SJSA1 (cell line): Measurements from ENCODE around the gene TRPV2. TPM values are rescaled to one million over a fixed set of nuclear protein-coding genes. Genes with fewer than 3 reads are reported as not detected.
A peak's percentile ranks its signal among the peaks of the same experiment; 100 is the strongest.
"Not testable (repeated sequence)": the region's sequence is repeated elsewhere in the genome, so short reads cannot be mapped to it uniquely, and the experiment has no call there.

Experiments used
- DNase-seq, 2 experiments: peaks; one replicate each; pipeline ENCODE4 v3.0.0-alpha.2; 2015 to 2020; ENCODE audit warnings: low spot score in 2 of 2, low read depth in 1 of 2
- H3K27ac ChIP-seq: fragments of 250-450 bp; sonication (Bioruptor Pico); 2 replicates; pipeline ENCODE4 v1.5.1; 2020; ENCODE audit warnings: mild to moderate bottlenecking, moderate library complexity
- H3K27me3 ChIP-seq: fragments of 250-450 bp; sonication (Bioruptor Pico); replicated peaks from 2 replicates; pipeline ENCODE4 v1.5.1; 2020; ENCODE audit warnings: mild to moderate bottlenecking, moderate library complexity
- H3K36me3 ChIP-seq: fragments of 250-450 bp; sonication (Bioruptor Pico); 2 replicates; pipeline ENCODE4 v1.5.1; 2020; ENCODE audit warnings: mild to moderate bottlenecking
- H3K4me1 ChIP-seq: fragments of 250-450 bp; sonication (Bioruptor Pico); replicated peaks from 2 replicates; pipeline ENCODE4 v1.6.1; 2021; ENCODE audit warnings: mild to moderate bottlenecking
- H3K4me3 ChIP-seq: fragments of 250-450 bp; sonication (Bioruptor Pico); 2 replicates; pipeline ENCODE4 v1.5.1; 2020; ENCODE audit warnings: mild to moderate bottlenecking
- H3K9me3 ChIP-seq: fragments of 250-450 bp; sonication (Bioruptor Pico); replicated peaks from 2 replicates; pipeline ENCODE4 v1.5.1; 2020; ENCODE audit warnings: mild to moderate bottlenecking
- total RNA-seq: library from RNA; depleted of rRNA; stranded (reverse); fragments of >200 nt; shearing (Covaris generic); gene quantifications from 2 replicates; pipeline ENCODE4 v1.2.3, GENCODE V29; 2014

Gene TRPV2
- total RNA-seq, 1 experiment from 2014 or later, result 0.47 TPM

GRCh38 chr17:16447676-16448075 lies 32.3 kb downstream of the TRPV2 start:
- no peak overlapping the region for H3K27ac ChIP-seq
- H3K36me3 ChIP-seq, result peaks cover 78% of the 10 kb centered on the region
- H3K27me3 ChIP-seq, result no peaks in the 10 kb centered on the region
- H3K4me1 ChIP-seq, result peaks cover 24% of the 10 kb centered on the region
- no peak overlapping the region for H3K4me3 ChIP-seq
- no peak for DNase-seq
- H3K9me3 ChIP-seq, result no peaks in the 10 kb centered on the region

DNA sequence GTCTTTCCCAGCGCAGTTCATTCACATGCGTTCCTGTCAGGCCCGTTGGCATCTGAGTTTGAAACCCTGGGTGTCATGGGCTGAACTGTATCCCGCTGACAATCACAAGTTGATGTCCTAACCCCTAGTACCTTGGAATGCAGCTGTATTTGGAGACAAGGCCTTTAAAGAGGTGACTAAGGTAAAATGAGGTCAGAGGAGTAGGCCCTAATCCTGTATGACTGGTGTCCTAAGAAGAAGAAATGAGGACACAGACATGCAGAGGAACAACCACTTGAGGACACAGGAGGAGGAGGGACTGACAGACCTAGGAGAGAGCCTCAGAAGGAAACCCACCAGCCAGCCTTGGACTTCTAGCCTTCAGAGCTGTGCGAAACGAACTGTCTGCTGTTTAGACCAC lies 33.1 kb downstream of the TRPV2 start:
- H3K4me1 ChIP-seq, result peaks cover 28% of the 10 kb centered on the region
- H3K27ac ChIP-seq, result no peak overlapping the region
- H3K36me3 ChIP-seq, result peaks cover 70% of the 10 kb centered on the region
- H3K9me3 ChIP-seq, result no peaks in the 10 kb centered on the region
- H3K4me3 ChIP-seq, result no peak overlapping the region
- no peaks in the 10 kb centered on the region for H3K27me3 ChIP-seq
- no peak for DNase-seq

DNA sequence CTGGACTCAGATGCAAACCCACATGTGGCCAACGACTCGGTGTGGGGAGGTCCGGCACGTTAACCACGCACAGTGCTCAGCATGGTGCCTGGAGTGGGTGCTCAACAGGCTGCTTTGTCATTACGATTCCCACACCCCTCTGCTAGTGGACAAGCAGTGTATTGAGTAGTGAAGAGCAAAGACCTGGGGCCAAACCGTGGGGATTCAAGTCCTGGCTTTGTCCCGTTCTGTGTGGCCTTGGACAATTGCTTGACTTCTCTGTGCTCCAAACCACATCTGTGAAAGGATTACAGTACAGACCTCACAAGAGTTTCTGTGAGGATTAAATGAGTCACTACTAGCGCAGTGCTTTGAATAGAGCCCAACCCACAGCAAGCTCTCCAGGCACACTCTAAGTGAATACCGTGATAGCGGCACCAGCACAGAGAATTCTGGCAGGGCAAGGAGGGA lies 33.8 kb downstream of the TRPV2 start:
- peaks cover 67% of the 10 kb centered on the region for H3K36me3 ChIP-seq
- peak in 1 of 2 experiments; percentile 24 for DNase-seq
- H3K4me1 ChIP-seq, result peaks cover 22% of the 10 kb centered on the region
- no peaks in the 10 kb centered on the region for H3K27me3 ChIP-seq
- H3K4me3 ChIP-seq, result no peak overlapping the region
- H3K27ac ChIP-seq, result 0 out of 2 replicates have a peak overlapping the region, but pooled peaks have one; percentile 17
- H3K9me3 ChIP-seq, result no peaks in the 10 kb centered on the region

DNA sequence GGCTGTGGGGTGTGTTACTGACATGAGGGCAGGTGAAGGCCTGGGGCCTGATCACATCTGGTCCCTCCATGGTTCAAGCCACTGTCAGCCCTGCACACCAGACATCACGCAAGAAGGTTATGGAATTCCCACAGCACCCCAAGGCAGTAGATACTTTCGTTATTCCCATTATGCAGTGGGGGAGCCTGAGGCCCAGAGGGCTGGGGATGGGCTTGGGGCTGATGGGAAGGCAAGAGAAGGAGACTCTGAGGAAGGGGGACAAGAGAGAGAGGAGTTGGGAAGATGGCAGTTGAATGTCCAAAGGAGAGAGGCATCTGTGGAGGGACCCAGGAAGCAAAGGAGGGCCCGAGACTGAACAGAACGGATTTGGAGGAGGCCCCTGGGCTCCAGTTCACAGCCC lies 34.7 kb downstream of the TRPV2 start:
- H3K9me3 ChIP-seq, result no peaks in the 10 kb centered on the region
- peaks cover 22% of the 10 kb centered on the region for H3K4me1 ChIP-seq
- H3K27me3 ChIP-seq, result no peaks in the 10 kb centered on the region
- no peak overlapping the region for H3K27ac ChIP-seq
- DNase-seq, result no peak
- peaks cover 63% of the 10 kb centered on the region for H3K36me3 ChIP-seq
- H3K4me3 ChIP-seq, result no peak overlapping the region

GRCh38 chr17:16452268-16452667 lies 36.9 kb downstream of the TRPV2 start:
- H3K9me3 ChIP-seq, H3K4me3 ChIP-seq, H3K27ac ChIP-seq, H3K27me3 ChIP-seq, DNase-seq: not testable (repeated sequence)
- peaks cover 42% of the 10 kb centered on the region for H3K36me3 ChIP-seq
- H3K4me1 ChIP-seq, result peaks cover 22% of the 10 kb centered on the region

- peaks cover 17% of the 10 kb centered on the region for H3K4me1 ChIP-seq
- H3K27me3 ChIP-seq, result no peaks in the 10 kb centered on the region
- DNase-seq, result no peak
- no peaks in the 10 kb centered on the region for H3K9me3 ChIP-seq
- no peak overlapping the region for H3K27ac ChIP-seq
- H3K36me3 ChIP-seq, result peaks cover 32% of the 10 kb centered on the region
- no peak overlapping the region for H3K4me3 ChIP-seq
Measured at GRCh38 chr17:16453493-16453851, 38.1 kb downstream of the TRPV2 start.

DNA sequence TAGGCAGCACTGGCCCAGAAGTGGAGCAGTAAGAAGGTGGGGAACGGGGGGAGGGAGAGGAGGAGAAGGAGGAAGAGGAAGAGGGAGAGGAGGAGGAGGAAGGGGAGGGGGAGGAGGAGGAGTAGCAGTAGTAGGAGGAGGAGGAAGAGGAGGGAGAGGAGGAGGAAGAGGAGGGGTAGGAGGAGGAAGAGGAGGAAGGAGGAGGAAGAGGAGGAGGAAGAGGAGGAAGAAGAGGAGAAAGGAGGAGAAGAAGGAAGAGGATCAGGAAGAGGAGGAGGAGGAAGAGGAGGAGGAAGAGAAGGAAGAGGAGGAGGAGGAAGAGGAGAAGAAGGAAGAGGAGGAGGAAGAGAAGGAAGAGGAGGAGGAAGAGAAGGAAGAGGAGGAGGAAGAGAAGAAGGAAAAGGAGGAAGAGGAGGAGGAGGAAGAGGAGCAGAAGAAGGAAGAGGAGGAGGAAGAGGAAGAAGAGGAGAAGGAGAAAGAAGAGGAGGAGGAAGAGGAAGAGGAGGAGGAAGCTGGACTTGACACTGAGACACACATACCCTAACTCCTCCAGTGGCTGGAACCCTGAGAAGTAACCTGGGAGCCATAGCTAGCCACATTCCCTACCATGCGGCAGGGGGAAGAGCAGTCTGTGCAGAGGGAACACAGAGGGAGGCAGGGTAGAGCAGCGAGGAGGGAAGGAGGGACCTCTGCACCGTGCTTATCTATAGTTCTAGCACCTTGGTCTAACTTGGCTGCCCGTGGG lies 40.8 kb downstream of the TRPV2 start:
- DNase-seq, result no peak
- H3K27ac ChIP-seq, result no peak overlapping the region
- H3K4me1 ChIP-seq, result peaks cover 6% of the 10 kb centered on the region; the same call in 1 of the 2 replicates
- peaks cover 11% of the 10 kb centered on the region; the same call in 1 of the 2 replicates for H3K36me3 ChIP-seq
- no peak overlapping the region for H3K4me3 ChIP-seq
- H3K9me3 ChIP-seq, result no peaks in the 10 kb centered on the region
- no peaks in the 10 kb centered on the region for H3K27me3 ChIP-seq

DNA sequence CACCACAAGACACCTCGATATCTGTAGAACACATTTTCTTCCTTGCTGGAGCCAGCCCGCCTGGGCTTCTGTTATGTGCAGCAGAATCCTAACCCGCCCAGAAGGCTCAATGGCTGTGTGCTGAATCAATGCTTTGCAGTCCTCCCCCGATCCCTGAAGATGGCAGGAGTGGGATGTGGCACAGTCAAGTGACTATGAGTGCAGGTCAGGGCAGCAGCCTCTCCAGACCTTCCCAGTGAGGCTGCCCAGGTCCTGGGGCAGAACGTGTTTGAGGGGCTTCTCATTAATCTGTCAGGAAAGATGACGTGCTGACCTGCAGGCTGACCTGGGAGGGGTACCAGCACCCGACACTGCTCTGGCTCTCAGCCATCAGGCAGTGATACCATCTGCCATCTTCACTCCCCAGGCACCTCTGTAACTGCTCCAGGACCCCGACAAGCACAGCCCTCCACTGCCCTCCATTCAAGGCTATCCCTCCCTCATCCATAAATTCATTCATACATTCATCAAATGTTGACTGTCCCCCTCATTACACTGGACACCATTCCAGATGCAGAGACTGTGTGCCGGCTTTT lies 41.5 kb downstream of the TRPV2 start:
- Histone ChIP-seq H3K4me3 (no peak overlapping the region), H3K27me3 (no peaks in the 10 kb centered on the region)
- DNase-seq, result no peak

DNA sequence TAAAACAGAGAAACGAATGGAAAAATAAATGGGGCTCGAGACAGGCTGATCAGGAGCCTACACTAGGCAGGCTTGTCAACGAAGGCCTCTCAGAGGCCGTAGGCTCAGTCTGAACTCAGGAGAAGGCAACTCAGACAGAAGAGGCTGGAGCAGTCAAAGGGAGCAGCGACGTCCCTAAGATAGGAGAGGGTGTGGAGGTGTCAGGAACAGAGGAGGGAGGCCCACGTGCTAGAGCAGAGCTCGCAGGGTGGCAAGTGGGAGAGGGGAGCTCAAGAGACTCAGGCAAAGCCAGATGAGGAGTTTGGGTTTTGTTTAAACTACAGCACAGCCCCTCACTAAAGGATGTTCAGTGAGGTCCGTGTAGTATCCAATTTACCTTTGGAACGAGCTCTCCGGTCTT lies 43.9 kb downstream of the TRPV2 start:
- no peaks in the 10 kb centered on the region for H3K9me3 ChIP-seq
- H3K4me1 ChIP-seq, result no peaks in the 10 kb centered on the region
- H3K4me3 ChIP-seq, result no peak overlapping the region
- no peak for DNase-seq
- peaks cover 20% of the 10 kb centered on the region for H3K36me3 ChIP-seq
- no peaks in the 10 kb centered on the region for H3K27me3 ChIP-seq
- no peak overlapping the region for H3K27ac ChIP-seq

More for the DNA sequence above, 41.5 kb downstream of the TRPV2 start:
- Histone ChIP-seq H3K36me3 (peaks cover 10% of the 10 kb centered on the region; the same call in 1 of the 2 replicates), H3K4me1 (peaks cover 6% of the 10 kb centered on the region; the same call in 1 of the 2 replicates), H3K27ac (no peak overlapping the region), H3K9me3 (no peaks in the 10 kb centered on the region)

GRCh38 chr17:16459855-16460550 lies 44.6 kb downstream of the TRPV2 start:
- Histone ChIP-seq H3K27ac (no peak overlapping the region), H3K9me3 (no peaks in the 10 kb centered on the region), H3K36me3 (peaks cover 20% of the 10 kb centered on the region), H3K4me3 (no peak overlapping the region), H3K4me1 (no peaks in the 10 kb centered on the region), H3K27me3 (no peaks in the 10 kb centered on the region)
- DNase-seq, result no peak

DNA sequence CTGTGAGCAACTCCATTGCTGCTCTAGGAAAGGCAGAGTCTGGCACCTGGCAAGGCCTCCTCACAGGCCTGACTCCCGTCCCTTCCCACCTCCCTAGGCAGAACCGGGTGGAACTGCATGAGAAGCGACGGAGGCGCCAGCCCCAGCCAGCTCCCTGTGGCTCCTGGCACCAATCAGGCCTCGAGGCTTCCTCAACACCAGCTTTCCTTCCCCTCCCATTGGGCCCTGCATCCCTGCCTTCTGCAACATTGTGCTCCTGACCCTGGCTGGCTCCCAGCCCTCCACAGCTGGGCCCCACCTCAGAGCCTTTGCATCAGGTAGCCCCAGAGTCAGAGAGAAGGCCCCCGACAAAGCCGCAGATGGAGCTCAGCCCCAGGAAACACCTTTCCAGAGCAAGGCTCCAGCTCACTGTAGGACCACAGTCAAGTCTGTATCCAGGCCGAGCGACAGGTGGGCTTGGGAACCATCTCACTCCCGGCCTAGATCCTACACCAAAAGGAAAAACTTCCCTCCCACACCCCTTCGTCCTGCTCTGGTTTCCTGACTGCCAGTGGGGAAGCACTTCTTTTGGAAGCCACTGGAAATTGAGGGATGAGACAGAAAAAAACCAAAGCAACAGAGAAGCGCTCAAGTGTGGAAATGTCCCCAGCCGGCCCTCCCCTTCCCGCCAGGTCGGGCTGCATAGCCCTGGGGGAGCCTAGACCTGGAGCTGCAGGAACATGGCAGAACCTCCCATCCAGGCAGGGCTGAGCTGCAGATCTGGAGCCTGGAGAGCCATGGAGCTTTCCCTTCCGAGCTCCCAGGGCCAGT lies 45.6 kb downstream of the TRPV2 start:
- H3K36me3 ChIP-seq, result peaks cover 20% of the 10 kb centered on the region
- H3K27ac ChIP-seq, result no peak overlapping the region

DNA sequence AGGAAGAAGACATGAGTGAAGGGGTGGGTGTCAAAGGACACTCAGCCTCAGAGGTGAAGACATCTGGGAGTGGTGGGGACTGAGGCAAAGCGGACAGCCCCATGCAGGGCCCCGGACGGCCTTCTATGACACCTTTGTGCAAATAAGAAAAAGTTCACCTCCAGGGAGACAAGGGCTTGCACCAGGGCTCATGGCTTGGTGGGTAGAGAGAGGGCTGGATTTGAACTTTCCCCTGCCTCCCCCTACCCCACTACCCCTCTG lies 46.2 kb downstream of the TRPV2 start:
- DNase-seq, result no peak
- H3K4me1 ChIP-seq, result no peaks in the 10 kb centered on the region
- no peaks in the 10 kb centered on the region for H3K27me3 ChIP-seq
- H3K4me3 ChIP-seq, result no peak overlapping the region
- H3K27ac ChIP-seq, result no peak overlapping the region
- H3K36me3 ChIP-seq, result peaks cover 20% of the 10 kb centered on the region
- H3K9me3 ChIP-seq, result no peaks in the 10 kb centered on the region

More for the DNA sequence above, 45.6 kb downstream of the TRPV2 start:
- H3K4me1 ChIP-seq, result no peaks in the 10 kb centered on the region
- H3K4me3 ChIP-seq, result no peak overlapping the region
- DNase-seq, result no peak
- no peaks in the 10 kb centered on the region for H3K9me3 ChIP-seq
- H3K27me3 ChIP-seq, result no peaks in the 10 kb centered on the region

GRCh38 chr17:16462070-16462864 lies 46.9 kb downstream of the TRPV2 start:
- Histone ChIP-seq H3K36me3 (peaks cover 18% of the 10 kb centered on the region), H3K27ac (no peak overlapping the region), H3K27me3 (no peaks in the 10 kb centered on the region), H3K4me1 (no peaks in the 10 kb centered on the region), H3K9me3 (no peaks in the 10 kb centered on the region), H3K4me3 (no peak overlapping the region)
- no peak for DNase-seq
